Esophagus squamous epithelium (tissue), 4 donors: ENCODE measurements around the gene ZER1.

ENCODE experiments used
- CTCF ChIP-seq, 6 experiments: fragments of 450-650 bp in 4 of 6; fragments of 200-600 bp in 2 of 6; sonication (generic) in 2 of 6; IDR thresholded peaks; one replicate each; pipeline ENCODE4 v1.5.1; 2016 to 2019; ENCODE audit warnings: antibody characterized with exemption in 6 of 6, mild to moderate bottlenecking in 4 of 6, moderate library complexity in 4 of 6
- POLR2A ChIP-seq, 4 donors: fragments of 450-650 bp; IDR thresholded peaks; one replicate each; pipeline ENCODE4 v1.6.1; 2017; ENCODE audit warnings: antibody characterized with exemption in 4 of 4, mild to moderate bottlenecking in 4 of 4, moderate library complexity in 3 of 4

GRCh38 chr9:128731093-128731492 is 40.6 kb downstream of the ZER1 start:
- TF ChIP-seq CTCF (IDR thresholded peaks at IDR 0.05) (no peak), POLR2A (IDR thresholded peaks at IDR 0.05) (no peak)
